Stimulated activated CD8-positive, alpha-beta memory T cell treated with anti-CD3 and anti-CD28 coated beads, Interleukin-4, amount 100 ng/mL, for 4 hours (primary cell): Measurements from ENCODE around the gene TMEM182.

Source experiments
- DNase-seq, 2 donors: peaks; one replicate each; pipeline ENCODE4 v3.0.0-alpha.2; 2020; ENCODE audit warnings: low read depth in 2 of 2, low spot score in 1 of 2

Gene TMEM182, protein sequence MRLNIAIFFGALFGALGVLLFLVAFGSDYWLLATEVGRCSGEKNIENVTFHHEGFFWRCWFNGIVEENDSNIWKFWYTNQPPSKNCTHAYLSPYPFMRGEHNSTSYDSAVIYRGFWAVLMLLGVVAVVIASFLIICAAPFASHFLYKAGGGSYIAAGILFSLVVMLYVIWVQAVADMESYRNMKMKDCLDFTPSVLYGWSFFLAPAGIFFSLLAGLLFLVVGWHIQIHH

DNA sequence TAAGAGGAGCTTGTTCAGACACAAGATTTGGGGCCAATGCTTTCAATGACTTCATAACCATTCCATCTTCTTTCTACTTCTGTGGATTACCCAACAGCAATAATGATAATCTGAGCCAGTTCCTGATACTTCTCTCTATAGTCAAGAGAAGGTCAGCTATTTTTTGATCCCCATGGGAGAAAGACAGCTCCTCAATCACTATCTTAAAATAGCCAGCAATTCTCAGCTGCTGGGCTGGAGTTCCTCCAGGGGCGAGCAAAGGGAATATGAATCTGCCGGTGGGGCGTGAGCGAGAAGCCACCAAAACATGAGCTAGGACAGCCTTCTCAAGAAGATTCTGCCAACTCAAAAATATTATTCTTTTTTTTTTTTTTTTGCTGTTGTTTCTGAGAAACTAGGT lies at the start of gene TMEM182:
TMEM182 (plus strand) TSS at position 269 of the 400 bp plus-strand sequence. CDS start 187 bp downstream, outside the sequence.
- no peak for DNase-seq

DNA sequence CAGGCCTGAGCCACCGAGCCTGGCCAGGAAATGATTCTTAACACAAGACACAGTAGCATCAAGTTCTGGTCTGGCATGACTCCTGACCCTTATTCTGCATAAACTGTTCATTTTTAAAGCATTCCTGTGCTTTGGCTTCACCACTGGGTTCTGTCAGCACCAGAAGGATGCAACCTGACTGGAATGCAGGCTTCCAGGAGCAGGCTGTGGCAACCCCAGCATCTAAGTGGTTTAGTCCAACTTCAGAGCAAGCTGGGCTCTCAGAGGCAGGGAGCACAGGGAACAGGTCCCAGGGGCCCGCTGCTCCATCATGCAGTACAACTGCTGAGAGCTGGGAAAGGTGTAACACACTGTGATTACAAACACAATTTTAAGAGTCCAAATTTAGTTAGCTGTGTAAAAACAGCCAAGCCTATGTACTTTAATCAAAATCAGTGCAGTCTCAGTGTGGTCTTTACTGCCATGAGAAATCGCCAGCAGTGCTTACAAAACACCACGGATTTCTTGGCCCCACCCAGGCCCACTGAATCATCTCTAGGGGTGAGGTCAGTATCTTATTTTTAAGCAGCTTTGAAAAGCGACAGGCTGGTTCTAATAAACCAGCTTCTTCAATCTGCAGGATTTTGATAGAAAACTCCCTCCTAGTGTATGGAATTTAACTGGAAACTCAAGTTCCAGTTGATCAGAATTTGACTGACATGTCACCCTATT lies 44.4 kb upstream of the TMEM182 start:
- no peak for DNase-seq

- no peak for DNase-seq
Measured at GRCh38 chr2:102718387-102719316, 43.2 kb upstream of the TMEM182 start.

DNA sequence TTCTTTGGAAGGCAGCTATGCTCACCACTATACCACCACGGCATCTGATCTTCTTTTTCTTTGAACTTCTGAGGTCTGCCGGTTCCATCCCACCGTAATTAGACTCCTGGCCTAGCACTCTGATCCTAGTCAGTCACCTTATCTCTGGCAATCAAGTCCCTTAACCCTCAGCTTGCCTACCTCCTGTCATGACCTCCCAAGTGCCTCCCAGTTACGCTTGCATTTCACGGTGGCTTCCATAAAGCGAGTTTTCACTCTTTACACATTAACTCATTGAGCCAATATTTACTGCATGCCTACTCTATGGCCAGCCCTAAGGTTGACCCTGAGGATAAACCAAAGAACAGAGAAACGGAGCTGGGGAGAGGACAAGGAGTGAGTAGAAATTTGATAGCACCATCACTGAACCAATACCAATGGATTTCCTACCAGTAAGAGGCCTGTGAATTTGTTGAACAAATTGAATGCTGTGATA lies 37.8 kb upstream of the TMEM182 start:
- DNase-seq: no peak

DNA sequence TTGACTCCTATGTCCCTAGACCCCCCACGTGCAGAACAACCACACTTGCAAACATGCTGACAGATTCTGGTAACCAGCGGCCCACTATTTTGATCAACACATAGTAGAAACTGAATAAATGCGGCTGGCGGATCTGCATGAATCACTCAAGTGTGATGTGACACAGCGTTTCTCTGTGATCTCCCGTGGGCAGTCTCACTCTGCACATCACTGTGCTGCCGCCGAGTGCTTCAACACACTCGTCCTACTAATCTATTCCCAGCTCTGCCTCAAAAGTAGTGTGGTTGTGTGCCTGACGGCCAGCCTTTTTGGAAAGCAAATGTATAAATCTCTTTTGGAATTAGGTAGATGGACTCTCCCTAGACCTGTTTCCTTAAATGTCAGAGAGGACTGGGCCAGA lies 37.3 kb upstream of the TMEM182 start:
- no peak for DNase-seq

GRCh38 chr2:102726128-102727087 lies 35.4 kb upstream of the TMEM182 start:
- no peak for DNase-seq

GRCh38 chr2:102735416-102736109 lies 26.3 kb upstream of the TMEM182 start:
- no peak for DNase-seq

GRCh38 chr2:102736110-102736409 lies 25.8 kb upstream of the TMEM182 start:
- no peak for DNase-seq

DNA sequence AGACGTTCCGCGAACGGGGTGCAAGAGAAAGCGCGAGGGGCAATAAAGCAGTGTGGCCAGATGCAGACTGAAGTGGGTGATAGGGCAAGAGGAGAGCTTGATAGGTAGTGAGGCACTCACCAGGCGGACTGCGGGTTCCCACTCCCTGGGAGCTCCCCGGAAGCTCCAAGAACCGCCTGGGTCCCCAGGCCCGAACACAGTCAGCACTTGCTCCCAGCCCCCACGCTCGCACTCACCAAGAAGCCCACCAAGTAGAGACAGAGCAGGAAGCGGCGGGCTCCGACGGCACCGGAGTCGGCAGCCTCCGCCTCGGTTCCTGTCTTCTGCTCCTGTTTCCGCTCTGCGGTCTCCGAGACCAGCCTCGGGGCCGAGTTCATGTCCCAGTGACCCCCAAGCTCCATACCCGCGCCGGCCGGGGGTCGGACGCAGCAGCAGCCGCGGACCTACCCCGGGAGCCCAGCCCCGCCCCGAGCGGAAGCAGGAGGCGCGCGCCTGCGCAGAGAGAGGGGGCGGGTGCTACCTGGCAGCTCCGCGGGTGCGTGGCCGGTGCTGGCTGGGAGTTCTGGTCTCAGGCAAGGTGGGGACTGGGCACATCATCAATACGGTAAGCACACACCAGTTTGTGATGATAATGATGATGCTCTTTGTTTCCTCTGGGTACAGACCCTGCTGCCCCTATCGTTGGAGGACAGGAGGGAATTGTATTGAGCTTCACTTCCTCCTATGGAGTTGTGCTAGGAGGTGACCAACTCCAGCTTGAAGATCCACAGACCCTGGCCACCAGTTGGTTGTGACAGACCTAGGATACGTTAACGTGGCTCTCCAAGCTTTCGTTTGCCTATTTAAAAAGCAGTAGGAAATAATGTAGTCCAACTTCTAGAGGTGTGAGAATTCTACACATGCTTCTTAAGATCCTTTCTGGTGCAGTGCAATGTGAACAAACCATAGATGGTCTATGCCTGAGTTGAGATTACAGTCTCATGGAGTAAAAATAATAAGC lies 25.1 kb upstream of the TMEM182 start:
- peak; percentile 63 to 69 for DNase-seq

GRCh38 chr2:102737431-102737830 lies 24.4 kb upstream of the TMEM182 start:
- no peak for DNase-seq

DNA sequence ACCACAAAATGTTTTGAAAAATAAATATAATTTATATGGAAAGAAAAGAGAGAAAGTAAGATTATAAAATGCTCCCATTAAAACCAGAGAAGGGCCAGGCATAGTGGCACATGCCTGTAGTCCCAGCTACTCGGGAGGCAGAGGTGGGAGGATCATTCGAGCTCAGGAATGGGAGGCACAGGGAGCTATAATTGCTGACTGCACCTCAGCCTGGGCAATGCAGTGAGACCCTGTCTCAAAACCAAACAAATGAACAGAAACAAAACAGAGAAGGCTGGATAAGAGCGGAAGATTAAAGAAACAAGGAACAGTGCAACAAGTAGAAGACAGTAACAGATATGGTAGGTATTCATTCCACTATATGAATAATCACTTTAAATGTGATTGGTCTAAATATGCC lies 18.6 kb upstream of the TMEM182 start:
- DNase-seq: no peak

GRCh38 chr2:102748107-102748506 lies 13.7 kb upstream of the TMEM182 start:
- no peak for DNase-seq

- no peak for DNase-seq
Measured at GRCh38 chr2:102749938-102750337, 11.9 kb upstream of the TMEM182 start.

- no peak for DNase-seq
Measured at GRCh38 chr2:102753563-102754159, 8.2 kb upstream of the TMEM182 start.

GRCh38 chr2:102754456-102755145 lies 7.2 kb upstream of the TMEM182 start:
- DNase-seq: no peak

DNA sequence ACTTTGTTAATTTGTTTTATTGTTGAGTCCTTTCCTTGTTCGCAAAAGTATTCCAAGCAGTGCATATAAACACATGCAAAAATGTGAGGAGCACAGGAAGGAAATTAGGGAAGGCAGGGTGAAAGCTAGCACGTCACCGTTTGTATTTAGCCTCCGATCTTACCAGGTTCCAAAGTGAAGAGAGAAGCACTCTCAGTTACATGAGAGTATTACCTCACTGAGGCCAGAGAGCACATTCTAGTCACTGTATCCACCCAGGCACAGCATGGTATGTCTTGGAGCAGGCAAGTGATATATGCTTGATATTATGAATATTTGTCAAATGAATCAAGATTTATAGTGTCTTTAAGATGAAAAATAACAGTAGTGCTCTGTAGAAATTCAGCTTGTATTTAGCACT lies 6.5 kb upstream of the TMEM182 start:
- no peak for DNase-seq

DNA sequence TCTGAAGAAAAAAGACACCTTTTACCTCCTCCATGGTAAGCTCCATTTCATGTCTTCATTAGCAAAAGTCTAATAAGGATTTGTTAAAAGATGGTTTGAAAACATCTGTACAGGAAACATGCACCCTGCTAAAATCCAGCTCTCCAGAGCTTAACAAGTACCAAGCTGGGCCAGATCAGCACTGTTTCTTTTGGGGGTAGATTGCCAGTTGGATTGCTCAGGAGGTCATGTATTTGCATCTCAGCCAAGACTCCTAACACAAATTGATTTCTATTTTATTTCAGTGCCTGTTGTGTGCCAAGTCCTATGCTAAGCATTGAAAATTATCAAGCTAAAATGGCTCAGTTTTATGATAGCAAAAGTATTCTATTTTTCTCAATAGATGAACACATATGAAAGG lies 3.4 kb upstream of the TMEM182 start:
- DNase-seq: no peak

GRCh38 chr2:102764083-102764482 lies 2.3 kb downstream of the TMEM182 start:
- DNase-seq: no peak
